ENCODE results near the gene GNGT1.

DNA sequence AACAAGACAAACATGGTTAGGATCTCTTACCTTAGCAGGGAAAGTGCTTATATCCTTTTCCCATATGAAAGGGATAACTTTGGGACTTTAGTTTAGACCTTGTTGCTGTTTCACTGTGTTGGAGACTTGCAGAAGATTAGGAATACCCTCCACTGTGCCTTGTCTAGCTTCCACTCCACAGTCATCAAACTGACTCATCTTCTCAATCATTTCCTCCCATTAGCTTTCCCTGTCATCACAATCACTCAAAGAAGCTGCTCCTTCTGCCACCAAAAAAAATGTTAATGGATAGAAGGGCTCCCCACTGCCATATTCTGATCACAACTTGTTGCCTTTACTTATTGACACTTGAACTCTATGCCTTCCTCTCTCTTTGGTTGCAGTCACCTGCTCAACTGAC is 31.9 kb downstream of the GNGT1 start:
- TF ChIP-seq CTCF (conservative IDR thresholded peaks at IDR 0.05; ENCODE audit: low read depth, low read length) (no peak), EZH2 (IDR thresholded peaks at IDR 0.05; ENCODE audit: borderline replicate concordance, low read depth, low read length, poor library complexity, severe bottlenecking) (no peak)

All from A673 (cell line).